GM12865 (cell line): ENCODE results near the gene DPP3.

Experiments
- DNase-seq: peaks from one replicate; pipeline ENCODE4 v3.0.0; 2010; ENCODE audit warnings: low read depth
- H3K4me3 ChIP-seq: 2 replicates; pipeline ENCODE4 v1.5.1; 2011; ENCODE audit warnings: mild to moderate bottlenecking, low read depth, low read length, control low read depth
- CTCF ChIP-seq: IDR thresholded peaks from 2 replicates; pipeline ENCODE4 v1.5.1; 2011; ENCODE audit warnings: low read length, control low read depth, low read depth, inconsistent platforms; ENCODE audit not compliant: insufficient read depth; ENCODE audit errors: missing control alignments

Gene DPP3

GRCh38 chr11:66476841-66477251, 3.4 kb upstream of the DPP3 start:
- H3K4me3 ChIP-seq = no peak overlapping the region
- no peak for DNase-seq
- TF ChIP-seq CTCF = no peak

- DNase-seq = no peak
- no peak for TF ChIP-seq CTCF
- H3K4me3 ChIP-seq = no peak overlapping the region
Observed at GRCh38 chr11:66477263-66478201, 2.7 kb upstream of the DPP3 start.

GRCh38 chr11:66478729-66479393, 1.4 kb upstream of the DPP3 start:
- peak; percentile 63 for DNase-seq
- TF ChIP-seq CTCF = peak; percentile 88
- H3K4me3 ChIP-seq = peak overlapping the region; percentile 76

GRCh38 chr11:66479394-66480116, 679 bp upstream of the DPP3 start:
- H3K4me3 ChIP-seq = peak overlapping the region; percentile 76
- no peak for TF ChIP-seq CTCF
- DNase-seq = peak; percentile 34

GRCh38 chr11:66484806-66485380, 4.7 kb downstream of the DPP3 start:
- H3K4me3 ChIP-seq = no peak overlapping the region
- no peak for TF ChIP-seq CTCF
- no peak for DNase-seq

- no peak overlapping the region for H3K4me3 ChIP-seq
- no peak for DNase-seq
- no peak for TF ChIP-seq CTCF
Observed at GRCh38 chr11:66488957-66489356, 8.7 kb downstream of the DPP3 start.
